Gastrocnemius medialis (tissue), 4 donors: ENCODE results near the gene CPNE5. TPM values are rescaled to one million over a fixed set of nuclear protein-coding genes. Genes with fewer than 3 reads are reported as not detected.

Experiments
- ATAC-seq, 2 donors: fragments of 150-250 bp; one replicate each; pipeline ENCODE4 v1.9.1; 2016
- DNase-seq, 2 donors: peaks; one replicate each; pipeline ENCODE4 v3.0.0-alpha.2; 2019
- H3K27ac ChIP-seq, 4 donors: fragments of 200-600 bp; sonication (generic); 1 replicate in 1 of 4; 2 replicates in 3 of 4; pipeline ENCODE4 v1.5.1; 2016 to 2018; ENCODE audit warnings: mild to moderate bottlenecking in 2 of 4, moderate library complexity in 1 of 4
- H3K27me3 ChIP-seq, 3 donors: fragments of 200-600 bp; sonication (generic) in 2 of 3; 1 replicate in 1 of 3; 2 replicates in 2 of 3; pipeline versions ENCODE4 v1.5.1 to v1.6.0; 2016 to 2019; ENCODE audit warnings: mild to moderate bottlenecking in 1 of 3, moderate library complexity in 1 of 3
- H3K36me3 ChIP-seq, 2 donors: fragments of 200-600 bp; sonication (generic) in 1 of 2; one replicate each; pipeline ENCODE4 v1.5.1; 2017 to 2018
- H3K4me1 ChIP-seq, 2 donors: fragments of 200-600 bp; sonication (generic) in 1 of 2; one replicate each; pipeline ENCODE4 v1.5.1; 2016 to 2017; ENCODE audit warnings: mild to moderate bottlenecking in 2 of 2
- H3K4me3 ChIP-seq, 4 donors: fragments of 200-600 bp; sonication (generic) in 3 of 4; 1 replicate in 1 of 4; 2 replicates in 3 of 4; pipeline ENCODE4 v1.5.1; 2016 to 2019; ENCODE audit warnings: mild to moderate bottlenecking in 2 of 4
- H3K9me3 ChIP-seq, 3 donors: fragments of 200-600 bp; sonication (generic) in 2 of 3; 1 replicate in 1 of 3; 2 replicates in 2 of 3; pipeline ENCODE4 v1.5.1; 2016 to 2019
- CTCF ChIP-seq, 5 experiments: fragments of 450-650 bp in 3 of 5; fragments of 200-600 bp in 2 of 5; sonication (generic) in 2 of 5; IDR thresholded peaks in 4 of 5; conservative IDR thresholded peaks in 1 of 5; 1 replicate in 4 of 5; 2 replicates in 1 of 5; pipeline ENCODE4 v1.5.1; 2016 to 2019; ENCODE audit warnings: antibody characterized with exemption in 5 of 5, mild to moderate bottlenecking in 3 of 5, moderate library complexity in 3 of 5
- POLR2A ChIP-seq, 2 donors: fragments of 450-650 bp; IDR thresholded peaks; one replicate each; pipeline ENCODE4 v1.6.1; 2017; ENCODE audit warnings: antibody characterized with exemption in 2 of 2, mild to moderate bottlenecking in 2 of 2, moderate library complexity in 2 of 2
- in situ Hi-C, 4 donors: fragments of 200-750 bp; cut with MboI; loops; one replicate each; pipeline versions ENCODE4 v1.15.0 to v1.8.0; 2017; ENCODE audit warnings: low sequenced_read_pairs in 4 of 4
- intact Hi-C: fragments of 100-400 bp; cut with DNase I; formaldehyde crosslinking; loops from one replicate; pipeline ENCODE4 v1.15.1; 2023; ENCODE audit warnings: low total_unique reads
- total RNA-seq, 4 donors: library from RNA; depleted of rRNA; stranded (reverse); fragments of >200 nt; gene quantifications; one replicate each; pipeline versions ENCODE4 v1.1.0 to v1.2.3, GENCODE V29; 2016

CPNE5 gene
- total RNA-seq, 4 donors from 2014 or later = 0.11 TPM; not detected in 3

GRCh38 chr6:36822506-36823269 lies 16.6 kb downstream of the CPNE5 start:
- TF ChIP-seq CTCF (IDR thresholded peaks at IDR 0.05 in 4 of 5, conservative IDR thresholded peaks at IDR 0.05 in 1 of 5) = no peak
- peak in 1 of 2 donors; percentile 37 for TF ChIP-seq POLR2A (IDR thresholded peaks at IDR 0.05)
- ATAC-seq (peak; percentile 70), DNase-seq (no peak)
- Histone ChIP-seq H3K4me3 (no peak overlapping the region), H3K9me3 (no peaks in the 10 kb centered on the region), H3K4me1 (peaks cover 0 to 3% of the 10 kb centered on the region in 2 donors), H3K27ac (peak overlapping the region; percentile 62 to 79 (median 72)), H3K27me3 (no peaks in the 10 kb centered on the region), H3K36me3 (no peaks in the 10 kb centered on the region)
- intact Hi-C loops (no loop called here), in situ Hi-C loops (no loop called here)

- no peaks in the 10 kb centered on the region for H3K4me1 ChIP-seq
- H3K36me3 ChIP-seq = no peaks in the 10 kb centered on the region
- H3K27ac ChIP-seq = peak overlapping the region; percentile 62 to 79 (median 72)
- intact Hi-C loops = no loop called here
- no peak for DNase-seq
- H3K9me3 ChIP-seq = no peaks in the 10 kb centered on the region
- no peak for TF ChIP-seq CTCF (IDR thresholded peaks at IDR 0.05 in 4 of 5, conservative IDR thresholded peaks at IDR 0.05 in 1 of 5)
- TF ChIP-seq POLR2A (IDR thresholded peaks at IDR 0.05) = no peak
- H3K4me3 ChIP-seq = no peak overlapping the region
- no peaks in the 10 kb centered on the region for H3K27me3 ChIP-seq
- ATAC-seq = no peak
- in situ Hi-C loops = no loop called here
Observed at GRCh38 chr6:36821581-36822335, 17.5 kb downstream of the CPNE5 start.

- H3K4me1 ChIP-seq = no peaks in the 10 kb centered on the region
- intact Hi-C loops (no loop called here), in situ Hi-C loops (no loop called here)
- no peak for DNase-seq
- H3K27me3 ChIP-seq = no peaks in the 10 kb centered on the region
- peak overlapping the region in 1 of 4 donors; percentile 74 for H3K27ac ChIP-seq
- no peak overlapping the region for H3K4me3 ChIP-seq
- H3K36me3 ChIP-seq = no peaks in the 10 kb centered on the region
- no peak for TF ChIP-seq POLR2A (IDR thresholded peaks at IDR 0.05)
- TF ChIP-seq CTCF (IDR thresholded peaks at IDR 0.05 in 4 of 5, conservative IDR thresholded peaks at IDR 0.05 in 1 of 5) = no peak
- H3K9me3 ChIP-seq = no peaks in the 10 kb centered on the region
- no peak for ATAC-seq
Observed at GRCh38 chr6:36820700-36821580, 18.3 kb downstream of the CPNE5 start.

GRCh38 chr6:36818756-36819155 lies 20.5 kb downstream of the CPNE5 start:
- no peaks in the 10 kb centered on the region for H3K4me1 ChIP-seq
- no peak overlapping the region for H3K4me3 ChIP-seq
- no peaks in the 10 kb centered on the region for H3K9me3 ChIP-seq
- no peaks in the 10 kb centered on the region for H3K27me3 ChIP-seq
- ATAC-seq (no peak), DNase-seq (no peak)
- no peak for TF ChIP-seq POLR2A (IDR thresholded peaks at IDR 0.05)
- TF ChIP-seq CTCF (IDR thresholded peaks at IDR 0.05 in 4 of 5, conservative IDR thresholded peaks at IDR 0.05 in 1 of 5) = no peak
- no peak overlapping the region for H3K27ac ChIP-seq
- intact Hi-C loops (loop anchor here (5.0 kb wide), 1 partner anchor 36 kb away; no protein-coding TSS in a partner anchor), in situ Hi-C loops (no loop called here)
- no peaks in the 10 kb centered on the region for H3K36me3 ChIP-seq
